ENCODE measurements around the gene CASR.

The CASR gene

GRCh38 chr3:122245513-122246174, 62.2 kb downstream of the CASR start:
- no peaks in the 10 kb centered on the region for H3K9me3 Mint-ChIP-seq
- H3K27me3 Mint-ChIP-seq (ENCODE audit: low read depth) = peaks cover 22% of the 10 kb centered on the region
- no peak for TF ChIP-seq CTCF (IDR thresholded peaks at IDR 0.05; ENCODE audit: unreplicated experiment in 3 of 3)
- no peak overlapping the region for H3K4me3 Mint-ChIP-seq
- peak overlapping the region in 1 of 3 experiments; percentile 93 for H3K27ac Mint-ChIP-seq
- no peaks in the 10 kb centered on the region for H3K36me3 Mint-ChIP-seq (ENCODE audit: low read depth)
- H3K4me1 Mint-ChIP-seq = peaks cover 6% of the 10 kb centered on the region

- H3K4me1 Mint-ChIP-seq = peaks cover 6% of the 10 kb centered on the region
- H3K9me3 Mint-ChIP-seq = no peaks in the 10 kb centered on the region
- peaks cover 17% of the 10 kb centered on the region for H3K27me3 Mint-ChIP-seq (ENCODE audit: low read depth)
- no peaks in the 10 kb centered on the region for H3K36me3 Mint-ChIP-seq (ENCODE audit: low read depth)
- TF ChIP-seq CTCF (IDR thresholded peaks at IDR 0.05; ENCODE audit: unreplicated experiment in 3 of 3) = no peak
- H3K4me3 Mint-ChIP-seq = no peak overlapping the region
- H3K27ac Mint-ChIP-seq = peak overlapping the region in 1 of 3 experiments; percentile 93
Measured at GRCh38 chr3:122246199-122246598, 62.7 kb downstream of the CASR start.

- Mint-ChIP-seq H3K9me3 (no peaks in the 10 kb centered on the region), H3K36me3 (ENCODE audit: low read depth) (no peaks in the 10 kb centered on the region), H3K4me1 (peaks cover 6% of the 10 kb centered on the region), H3K4me3 (no peak overlapping the region), H3K27me3 (ENCODE audit: low read depth) (peaks cover 11% of the 10 kb centered on the region), H3K27ac (peak overlapping the region; percentile 26 to 93 (median 56))
- no peak for TF ChIP-seq CTCF (IDR thresholded peaks at IDR 0.05; ENCODE audit: unreplicated experiment in 3 of 3)
Measured at GRCh38 chr3:122247087-122247824, 63.8 kb downstream of the CASR start.

- Mint-ChIP-seq H3K27me3 (ENCODE audit: low read depth) (peaks cover 10% of the 10 kb centered on the region), H3K27ac (peak overlapping the region; percentile 26 to 93 (median 56)), H3K4me1 (peaks cover 10% of the 10 kb centered on the region), H3K9me3 (no peaks in the 10 kb centered on the region), H3K4me3 (no peak overlapping the region), H3K36me3 (ENCODE audit: low read depth) (no peaks in the 10 kb centered on the region)
- no peak for TF ChIP-seq CTCF (IDR thresholded peaks at IDR 0.05; ENCODE audit: unreplicated experiment in 3 of 3)
Measured at GRCh38 chr3:122247825-122248185, 64.3 kb downstream of the CASR start.

GRCh38 chr3:122251428-122251827, 68.0 kb downstream of the CASR start:
- Mint-ChIP-seq H3K4me3 (no peak overlapping the region), H3K4me1 (peaks cover 11% of the 10 kb centered on the region), H3K27me3 (ENCODE audit: low read depth) (no peaks in the 10 kb centered on the region), H3K27ac (peak overlapping the region in 1 of 3 experiments; percentile 84), H3K36me3 (ENCODE audit: low read depth) (no peaks in the 10 kb centered on the region), H3K9me3 (no peaks in the 10 kb centered on the region)
- no peak for TF ChIP-seq CTCF (IDR thresholded peaks at IDR 0.05; ENCODE audit: unreplicated experiment in 3 of 3)

All from nephron (organoid).